Stimulated activated CD8-positive, alpha-beta memory T cell treated with anti-CD3 and anti-CD28 coated beads, Interleukin-12 subunit alpha, Interleukin-12 subunit beta, amount 100 ng/mL, for 1 hour (primary cell): ENCODE results near the gene EIF3L.
A peak's percentile ranks its signal among the peaks of the same experiment; 100 is the strongest.
"Not testable (repeated sequence)": the region's sequence is repeated elsewhere in the genome, so short reads cannot be mapped to it uniquely, and the experiment has no call there.

Experiments used
- DNase-seq: peaks from one replicate; pipeline ENCODE4 v3.0.0-alpha.2; 2020; ENCODE audit warnings: low read depth

Gene EIF3L

GRCh38 chr22:37849089-37849751 is at the start of gene EIF3L:
EIF3L (plus strand) TSS chr22:37849419; CDS start chr22:37849450, 31 bp downstream.
- peak; percentile 79 for DNase-seq

DNA sequence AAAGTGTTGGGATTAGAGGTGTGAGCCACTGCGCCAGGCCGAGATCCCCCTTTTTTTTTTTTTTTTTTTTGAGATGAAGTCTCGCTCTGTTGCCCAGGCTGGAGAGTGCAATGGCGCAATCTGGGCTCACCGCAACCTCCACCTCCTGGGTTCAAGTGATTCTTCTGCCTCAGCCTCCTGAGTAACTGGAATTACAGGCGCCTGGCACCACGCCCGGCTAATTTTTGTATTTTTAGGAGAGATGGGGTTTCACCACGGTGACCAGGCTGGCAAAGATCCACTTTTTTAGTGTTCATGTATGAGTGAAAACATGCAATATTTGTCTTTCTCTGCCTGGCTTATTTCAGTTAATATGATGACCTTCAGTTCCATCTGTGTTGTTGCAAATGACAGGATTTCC is 49.2 kb upstream of the EIF3L start:
- DNase-seq, result not testable (repeated sequence)

- no peak for DNase-seq
Observed at GRCh38 chr22:37801946-37802309, 47.3 kb upstream of the EIF3L start.

GRCh38 chr22:37802310-37803194 is 46.7 kb upstream of the EIF3L start:
- no peak for DNase-seq

GRCh38 chr22:37803195-37803638 is 46.0 kb upstream of the EIF3L start:
- DNase-seq, result no peak

DNA sequence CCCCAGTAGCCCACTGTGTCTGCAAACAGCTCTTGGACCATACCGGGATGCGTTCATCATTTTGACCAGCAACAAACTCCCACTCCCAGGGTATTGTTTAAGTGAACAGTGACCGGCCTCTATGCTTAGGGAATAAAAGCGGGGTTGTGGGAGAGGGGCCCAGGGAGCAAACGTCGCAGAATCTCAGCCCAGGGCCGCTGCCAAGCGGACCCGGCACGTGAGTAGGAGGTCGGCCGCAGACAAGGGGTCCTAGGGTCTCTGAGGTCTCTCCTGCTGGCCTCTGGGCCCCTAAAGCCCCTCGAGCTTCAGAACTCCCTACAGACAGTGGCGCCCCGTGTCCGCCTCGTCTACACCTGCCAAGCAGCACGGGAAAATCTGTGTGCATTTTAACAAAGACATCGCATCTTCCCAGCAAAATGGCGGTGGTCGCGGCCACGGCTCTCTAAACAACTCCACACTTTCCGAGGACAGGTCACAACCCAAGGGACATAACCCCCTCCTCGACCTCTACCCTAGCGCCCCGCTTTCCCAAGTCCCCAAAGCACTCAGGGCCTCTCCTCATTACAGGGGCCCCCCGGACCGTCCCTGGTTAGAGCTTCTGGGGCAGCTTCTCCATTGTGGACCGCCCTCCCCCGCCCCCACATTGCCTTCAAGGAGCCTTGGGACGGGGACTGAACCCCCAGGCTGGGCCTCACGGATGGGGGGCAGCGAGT is 45.4 kb upstream of the EIF3L start:
- DNase-seq, result no peak

GRCh38 chr22:37804352-37804880 is 44.8 kb upstream of the EIF3L start:
- no peak for DNase-seq

DNA sequence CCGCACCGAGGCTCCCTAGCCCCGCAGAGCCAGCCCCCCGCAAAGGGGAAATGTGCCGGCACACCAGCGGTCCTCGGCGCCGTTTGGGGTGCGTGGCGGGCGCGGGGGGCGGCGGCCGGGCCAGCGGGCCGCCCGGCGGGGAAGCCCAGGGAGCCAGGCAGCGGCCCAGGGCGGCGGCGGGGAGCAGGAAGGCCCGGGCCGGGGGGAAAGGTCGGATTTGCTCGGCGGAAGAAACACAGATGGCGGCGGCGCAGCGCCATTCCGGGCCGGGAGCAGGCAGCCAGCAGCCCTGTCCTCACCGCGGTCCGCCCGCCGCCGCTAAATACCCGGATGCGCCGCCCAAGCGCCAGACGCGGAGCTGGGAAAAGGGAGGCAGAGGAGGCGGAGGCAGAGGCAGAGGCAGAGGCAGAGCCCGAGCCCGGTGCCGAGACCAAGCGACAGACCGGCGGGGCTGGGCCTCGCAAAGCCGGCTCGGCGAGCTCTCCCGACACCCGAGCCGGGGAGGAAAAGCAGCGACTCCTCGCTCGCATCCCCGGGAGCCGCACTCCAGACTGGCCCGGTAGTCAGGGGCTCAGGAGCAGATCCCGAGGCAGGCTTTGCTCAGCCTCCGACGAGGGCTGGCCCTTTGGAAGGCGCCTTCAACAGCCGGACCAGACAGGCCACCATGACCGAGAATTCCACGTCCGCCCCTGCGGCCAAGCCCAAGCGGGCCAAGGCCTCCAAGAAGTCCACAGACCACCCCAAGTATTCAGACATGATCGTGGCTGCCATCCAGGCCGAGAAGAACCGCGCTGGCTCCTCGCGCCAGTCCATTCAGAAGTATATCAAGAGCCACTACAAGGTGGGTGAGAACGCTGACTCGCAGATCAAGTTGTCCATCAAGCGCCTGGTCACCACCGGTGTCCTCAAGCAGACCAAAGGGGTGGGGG is 44.1 kb upstream of the EIF3L start:
- peak; percentile 30 for DNase-seq

GRCh38 chr22:37805810-37806277 is 43.4 kb upstream of the EIF3L start:
- DNase-seq, result no peak

- DNase-seq, result no peak
Observed at GRCh38 chr22:37806409-37807333, 42.5 kb upstream of the EIF3L start.

DNA sequence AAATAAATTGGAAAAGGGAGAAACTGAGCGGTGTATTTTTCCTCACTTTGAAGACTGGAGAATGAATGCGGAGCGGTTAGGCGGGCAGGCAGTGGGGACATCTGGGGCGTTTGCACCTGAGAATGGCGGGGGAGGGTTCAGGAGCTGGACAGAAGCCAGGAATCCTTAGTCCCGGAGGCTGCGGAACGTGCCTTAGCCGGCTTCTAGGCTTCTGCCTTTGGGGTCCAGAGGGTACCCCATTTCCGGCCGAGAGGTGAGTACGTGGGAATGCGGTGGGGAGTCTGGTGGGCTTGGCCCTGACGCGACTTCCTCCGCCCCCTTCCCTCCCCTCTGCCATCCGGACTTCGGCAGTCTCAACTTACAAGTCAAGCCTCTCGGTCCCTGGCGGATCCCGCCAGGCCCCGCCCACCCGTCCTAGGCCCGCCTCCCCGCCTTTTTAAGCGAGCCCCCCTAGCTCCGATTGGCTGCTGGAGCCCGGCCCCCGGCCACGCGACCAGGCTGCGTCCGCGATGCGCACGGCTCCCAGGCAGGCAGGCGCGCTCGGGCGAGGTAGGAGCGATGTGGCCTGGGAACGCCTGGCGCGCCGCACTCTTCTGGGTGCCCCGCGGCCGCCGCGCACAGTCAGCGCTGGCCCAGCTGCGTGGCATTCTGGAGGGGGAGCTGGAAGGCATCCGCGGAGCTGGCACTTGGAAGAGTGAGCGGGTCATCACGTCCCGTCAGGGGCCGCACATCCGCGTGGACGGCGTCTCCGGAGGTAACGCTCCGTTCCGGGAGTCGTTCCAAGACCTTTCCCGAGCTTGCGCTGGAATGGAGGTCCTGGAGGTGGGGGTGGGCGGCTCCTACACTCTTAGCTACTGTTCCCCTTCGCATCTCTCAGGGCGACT is 41.6 kb upstream of the EIF3L start, which contains the start of gene GCAT:
Gene GCAT, plus strand, starts transcription at position 525 of the 884 bp plus-strand sequence. Its CDS starts 34 bp downstream, at position 559.
- peak; percentile 69 for DNase-seq

- DNase-seq, result no peak
Observed at GRCh38 chr22:37808294-37808657, 40.9 kb upstream of the EIF3L start.

- no peak for DNase-seq
Observed at GRCh38 chr22:37809672-37810333, 39.4 kb upstream of the EIF3L start.

GRCh38 chr22:37811867-37812266 is 37.4 kb upstream of the EIF3L start:
- no peak for DNase-seq

- DNase-seq, result no peak
Observed at GRCh38 chr22:37812869-37813678, 36.1 kb upstream of the EIF3L start.

DNA sequence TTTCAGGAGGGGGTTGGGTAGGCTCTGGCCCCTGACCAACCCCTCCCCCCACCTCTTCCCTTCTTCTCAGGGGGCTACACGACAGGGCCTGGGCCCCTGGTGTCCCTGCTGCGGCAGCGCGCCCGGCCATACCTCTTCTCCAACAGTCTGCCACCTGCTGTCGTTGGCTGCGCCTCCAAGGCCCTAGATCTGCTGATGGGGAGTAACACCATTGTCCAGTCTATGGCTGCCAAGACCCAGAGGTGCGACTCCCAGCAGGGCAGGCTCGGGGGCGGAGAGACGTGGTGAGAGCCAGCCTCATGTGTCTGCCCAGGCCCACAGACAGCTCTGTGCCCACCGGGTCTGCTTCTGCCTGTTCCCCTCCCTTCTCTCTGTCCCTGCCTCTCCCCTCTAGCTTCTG is 33.6 kb upstream of the EIF3L start:
- DNase-seq, result no peak

- DNase-seq, result no peak
Observed at GRCh38 chr22:37816543-37817180, 32.6 kb upstream of the EIF3L start.
